Hair follicular keratinocyte (primary cell): ENCODE results near the gene CLDND1. TPM values are rescaled to one million over a fixed set of nuclear protein-coding genes. Genes with fewer than 3 reads are reported as not detected.

Experiments used
- total RNA-seq: library from RNA; depleted of rRNA; stranded (reverse); fragments of >200 nt; gene quantifications from 2 replicates; pipeline ENCODE4 v1.2.3, GENCODE V29; 2015

The CLDND1 gene
- 82.9 and 83.1 TPM in 2 replicates for total RNA-seq

GRCh38 chr3:98522544-98523281 is at the start of gene CLDND1:
Gene CLDND1, minus strand, starts transcription at chr3:98522902. Its CDS starts 1,478 bp downstream, at chr3:98521424.

DNA sequence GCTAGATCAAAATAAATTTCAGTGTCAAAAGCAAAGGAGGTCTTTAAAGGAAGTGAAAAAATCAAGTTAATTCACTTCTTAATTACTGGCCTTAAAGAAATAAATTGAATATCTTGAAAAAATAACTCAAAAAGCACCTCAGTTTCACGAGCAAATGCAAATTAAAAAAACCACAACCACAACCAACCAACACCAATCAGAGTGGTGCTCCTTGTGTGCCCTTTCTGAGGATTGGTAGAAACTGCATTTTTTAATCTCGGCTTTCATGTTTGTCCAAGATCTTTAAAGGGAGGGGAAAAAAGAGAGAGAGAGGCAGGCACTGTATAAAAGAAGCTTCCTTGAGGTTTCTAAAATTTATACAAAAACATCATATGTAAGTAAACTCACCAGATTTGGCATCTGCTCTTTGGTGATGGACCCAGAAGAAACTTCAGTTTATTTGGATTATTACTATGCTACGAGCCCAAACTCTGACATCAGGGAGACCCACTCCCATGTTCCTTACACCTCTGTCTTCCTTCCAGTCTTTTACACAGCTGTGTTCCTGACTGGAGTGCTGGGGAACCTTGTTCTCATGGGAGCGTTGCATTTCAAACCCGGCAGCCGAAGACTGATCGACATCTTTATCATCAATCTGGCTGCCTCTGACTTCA is 9.0 kb upstream of the CLDND1 start, which contains the start of gene GPR15:
GPR15 (plus strand) TSS at position 357 of the 653 bp plus-strand sequence; CDS start at position 413, 56 bp downstream.

DNA sequence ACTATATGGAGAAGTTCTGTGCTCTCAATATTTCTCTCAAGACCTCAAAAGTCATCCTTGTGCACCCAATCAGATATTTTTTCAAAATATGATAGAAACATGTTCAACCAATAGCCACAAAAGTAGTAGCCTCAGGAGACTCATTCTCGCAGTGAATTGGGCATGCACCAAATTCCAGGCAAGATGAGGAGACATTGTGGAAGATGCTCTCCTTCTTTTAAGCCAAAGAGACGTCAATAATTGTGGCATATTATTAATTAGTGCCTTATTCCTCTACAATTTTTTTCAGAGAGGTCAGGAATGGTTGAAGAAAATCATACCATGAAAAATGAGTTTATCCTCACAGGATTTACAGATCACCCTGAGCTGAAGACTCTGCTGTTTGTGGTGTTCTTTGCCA is 25.3 kb downstream of the CLDND1 start, which contains the start of gene OR5K2:
OR5K2 (plus strand) TSS at position 301 of the 400 bp plus-strand sequence; CDS start at position 301, 0 bp downstream.

Other genes with a start within 250 kb of the CLDND1 start
- not detected in 2 replicates for gene OR5H2, start 240.4 kb downstream of the CLDND1 start, total RNA-seq
- gene OR5K4, start 169.0 kb downstream of the CLDND1 start, total RNA-seq, result not detected in 2 replicates
- not detected in 2 replicates for gene OR5K3, start 132.2 kb downstream of the CLDND1 start, total RNA-seq
- not detected in 2 replicates for gene OR5K1, start 59.7 kb downstream of the CLDND1 start, total RNA-seq
- gene OR5K2, start 25.2 kb downstream of the CLDND1 start, total RNA-seq, result not detected in 2 replicates
- not detected in 2 replicates for gene GPR15, start 9.1 kb upstream of the CLDND1 start, total RNA-seq
- gene CPOX, start 70.7 kb upstream of the CLDND1 start, total RNA-seq, result 29.8 and 37.4 TPM in 2 replicates
- 4.5 and 10.8 TPM in 2 replicates for gene ST3GAL6, start 240.4 kb upstream of the CLDND1 start, total RNA-seq